SK-N-SH treated with all-trans-retinoic acid at 6 μM for 48 hours (cell line): ENCODE data around the gene RPS5.
"Not testable (repeated sequence)": the region's sequence is repeated elsewhere in the genome, so short reads cannot be mapped to it uniquely, and the experiment has no call there.

Source experiments
- ATAC-seq: fragments of 200-7000 bp; cut with Tn5 transposase; 3 replicates; pipeline ENCODE4 v1.9.1; 2020; ENCODE audit warnings: mild to moderate bottlenecking, moderate library complexity
- ARNTL ChIP-seq: fragments of 450-650 bp; formaldehyde crosslinking; IDR thresholded peaks from 2 replicates; pipeline ENCODE4 v1.5.0; 2020; ENCODE audit warnings: low read depth, mild to moderate bottlenecking, moderate library complexity, borderline replicate concordance
- BACH2 ChIP-seq: fragments of 250-450 bp; sonication (Bioruptor Pico); IDR thresholded peaks from 2 replicates; pipeline ENCODE4 v1.9.0; 2021; ENCODE audit warnings: mild to moderate bottlenecking, borderline replicate concordance
- ESRRG ChIP-seq: fragments of 250-450 bp; sonication (Bioruptor Pico); IDR thresholded peaks from 2 replicates; pipeline ENCODE4 v1.6.1; 2021; ENCODE audit warnings: mild to moderate bottlenecking
- ISL1 ChIP-seq: fragments of 250-450 bp; sonication (Bioruptor Pico); IDR thresholded peaks from 2 replicates; pipeline ENCODE4 v2.1.2; 2022; ENCODE audit warnings: mild to moderate bottlenecking, moderate library complexity
- OSR1 ChIP-seq: fragments of 250-450 bp; sonication (Bioruptor Pico); IDR thresholded peaks from 2 replicates; pipeline ENCODE4 v1.8.0; 2022; ENCODE audit warnings: moderate library complexity, mild to moderate bottlenecking, inconsistent platforms
- PATZ1 ChIP-seq: fragments of 250-450 bp; sonication (Bioruptor Pico); IDR thresholded peaks from 2 replicates; pipeline ENCODE4 v1.8.0; 2020; ENCODE audit warnings: mild to moderate bottlenecking, moderate library complexity, borderline replicate concordance
- TCF4 ChIP-seq: fragments of 250-450 bp; sonication (Bioruptor Pico); IDR thresholded peaks from 2 replicates; pipeline ENCODE4 v1.8.0; 2021; ENCODE audit warnings: mild to moderate bottlenecking, moderate library complexity, borderline replicate concordance
- TOX ChIP-seq: fragments of 250-450 bp; sonication (Bioruptor Pico); IDR thresholded peaks from 2 replicates; pipeline ENCODE4 v1.8.0; 2021; ENCODE audit warnings: mild to moderate bottlenecking, moderate library complexity, borderline replicate concordance
- TSHZ2 ChIP-seq: fragments of 250-450 bp; sonication (Bioruptor Pico); IDR thresholded peaks from 2 replicates; pipeline ENCODE4 v1.5.0; 2020; ENCODE audit warnings: mild to moderate bottlenecking, moderate library complexity
- ZC3H10 ChIP-seq: fragments of 250-450 bp; sonication (Bioruptor Pico); IDR thresholded peaks from 2 replicates; pipeline ENCODE4 v1.5.1; 2021; ENCODE audit warnings: mild to moderate bottlenecking, moderate library complexity
- ZFP3 ChIP-seq: fragments of 250-450 bp; sonication (Bioruptor Pico); IDR thresholded peaks from 2 replicates; pipeline ENCODE4 v1.5.0; 2020; ENCODE audit warnings: mild to moderate bottlenecking, moderate library complexity
- TF ChIP-seq, protein P1 (sequence below): fragments of 250-450 bp; sonication (Bioruptor Pico); IDR thresholded peaks from 2 replicates; pipeline ENCODE4 v1.5.1; 2020; ENCODE audit warnings: low read depth, mild to moderate bottlenecking, moderate library complexity

The RPS5 gene

DNA sequence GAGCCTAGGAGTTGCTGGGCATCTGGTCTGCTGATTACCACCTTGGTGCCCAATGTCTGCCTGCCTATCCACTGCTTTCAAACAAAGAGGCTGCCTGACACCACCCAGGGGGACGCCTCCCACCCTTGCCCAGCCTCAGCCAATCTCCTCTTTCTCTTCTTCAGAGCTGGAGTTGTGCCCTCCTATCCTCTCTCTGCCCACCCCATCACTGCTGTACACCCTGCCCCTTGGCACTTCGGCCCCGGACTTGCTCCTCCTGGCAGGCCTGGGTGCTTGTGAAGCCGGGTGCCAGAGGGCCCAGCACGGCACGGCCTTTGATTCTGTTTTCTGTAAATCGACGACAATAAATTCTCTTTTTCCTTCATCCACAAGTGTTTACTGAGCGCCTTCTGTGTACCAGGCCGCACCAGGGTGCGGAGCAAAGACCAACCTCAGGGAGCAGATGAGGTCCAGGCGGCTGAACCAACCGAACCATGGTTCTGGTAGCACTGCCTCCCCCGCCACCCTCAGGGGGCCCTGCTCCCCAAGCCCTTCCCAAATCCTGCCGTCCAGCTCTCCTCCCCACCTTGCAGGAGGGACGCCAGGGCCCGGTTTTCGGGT lies 13.3 kb downstream of the RPS5 start (continued):
- no peak for TF ChIP-seq TSHZ2 (CRISPR knock-in tag)
- TF ChIP-seq TOX (CRISPR knock-in tag): no peak
- no peak for TF ChIP-seq ISL1 (CRISPR knock-in tag)

DNA sequence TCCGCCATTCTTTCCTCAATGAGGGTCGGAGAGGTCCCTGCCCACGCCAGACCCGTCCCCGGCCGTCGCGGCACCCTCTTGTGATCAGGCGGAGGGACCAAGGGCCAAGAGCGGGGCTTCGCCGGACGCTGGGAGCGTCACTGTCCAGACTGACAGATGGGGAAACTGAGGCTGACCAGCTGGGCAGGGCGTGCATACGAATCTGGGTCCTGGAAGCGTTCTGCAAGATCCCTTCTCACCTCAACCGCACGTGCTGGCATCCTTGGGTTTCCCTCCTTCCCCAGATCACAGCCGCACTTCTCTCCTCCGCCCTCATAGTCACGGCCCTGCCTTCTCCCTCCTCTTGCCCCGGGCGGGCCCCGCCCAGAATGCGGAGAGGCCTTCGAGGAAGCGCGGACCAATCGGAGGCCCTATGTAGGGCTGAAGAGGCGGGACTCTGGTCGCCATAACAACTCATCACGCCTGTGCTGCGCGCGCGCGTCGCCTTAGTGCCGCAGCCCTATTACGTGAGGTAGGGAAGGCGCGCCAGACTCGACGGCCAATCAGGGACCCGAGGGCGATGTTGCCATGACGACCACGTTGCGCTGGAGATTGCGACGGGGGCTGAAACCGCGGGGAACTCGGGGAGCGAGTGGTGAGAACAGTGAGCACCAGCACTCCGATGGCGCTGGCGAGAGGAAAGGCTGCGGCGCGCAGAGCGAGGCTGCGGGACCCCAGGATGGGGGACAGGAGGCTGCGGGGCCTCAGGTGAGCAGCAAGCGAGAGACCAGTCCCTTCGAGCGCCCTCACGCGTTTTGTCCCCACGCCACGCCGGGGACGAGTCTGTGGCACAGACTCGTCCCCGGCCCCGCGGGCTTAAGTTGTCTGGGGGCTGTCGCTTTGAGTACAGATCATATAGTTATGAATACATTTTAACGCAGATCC lies 14.1 kb downstream of the RPS5 start:
- peak; percentile 96 for ATAC-seq
- TF ChIP-seq ISL1 (CRISPR knock-in tag) (no peak), ZC3H10 (CRISPR knock-in tag) (no peak)

- TF ChIP-seq ESRRG (CRISPR knock-in tag) (no peak), TSHZ2 (CRISPR knock-in tag) (no peak), ARNTL (CRISPR knock-in tag) (no peak), ISL1 (CRISPR knock-in tag) (no peak), TOX (CRISPR knock-in tag) (no peak), TCF4 (CRISPR knock-in tag) (no peak), ZFP3 (CRISPR knock-in tag) (no peak), OSR1 (CRISPR knock-in tag) (no peak), BACH2 (CRISPR knock-in tag) (no peak), PATZ1 (no peak)
- TF ChIP-seq, protein P1, sequence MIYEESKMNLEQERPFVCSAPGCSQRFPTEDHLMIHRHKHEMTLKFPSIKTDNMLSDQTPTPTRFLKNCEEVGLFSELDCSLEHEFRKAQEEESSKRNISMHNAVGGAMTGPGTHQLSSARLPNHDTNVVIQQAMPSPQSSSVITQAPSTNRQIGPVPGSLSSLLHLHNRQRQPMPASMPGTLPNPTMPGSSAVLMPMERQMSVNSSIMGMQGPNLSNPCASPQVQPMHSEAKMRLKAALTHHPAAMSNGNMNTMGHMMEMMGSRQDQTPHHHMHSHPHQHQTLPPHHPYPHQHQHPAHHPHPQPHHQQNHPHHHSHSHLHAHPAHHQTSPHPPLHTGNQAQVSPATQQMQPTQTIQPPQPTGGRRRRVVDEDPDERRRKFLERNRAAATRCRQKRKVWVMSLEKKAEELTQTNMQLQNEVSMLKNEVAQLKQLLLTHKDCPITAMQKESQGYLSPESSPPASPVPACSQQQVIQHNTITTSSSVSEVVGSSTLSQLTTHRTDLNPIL (CRISPR knock-in tag): no peak
- ATAC-seq: no peak
Observed at GRCh38 chr19:58401840-58402421, 14.9 kb downstream of the RPS5 start.

DNA sequence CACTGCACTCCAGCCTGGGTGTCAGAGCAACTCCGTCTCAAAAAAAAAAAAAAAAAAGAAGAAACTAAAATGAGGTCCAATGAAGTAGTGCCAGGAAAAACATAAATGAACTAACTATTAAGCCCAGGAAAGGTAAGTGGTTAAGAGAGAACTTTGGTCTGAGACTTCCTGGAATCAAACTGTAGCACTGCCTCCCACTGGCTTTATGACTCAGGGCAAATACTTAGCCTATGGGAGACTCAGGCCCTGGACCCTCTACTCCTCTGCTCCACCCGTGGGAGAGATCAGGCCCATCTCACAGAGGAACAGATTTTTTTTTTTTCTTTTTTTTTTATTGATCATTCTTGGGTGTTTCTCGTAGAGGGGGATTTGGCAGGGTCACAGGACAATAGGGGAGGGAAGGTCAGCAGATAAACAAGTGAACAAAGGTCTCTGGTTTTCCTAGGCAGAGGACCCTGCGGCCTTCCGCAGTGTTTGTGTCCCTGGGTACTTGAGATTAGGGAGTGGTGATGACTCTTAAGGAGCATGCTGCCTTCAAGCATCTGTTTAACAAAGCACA lies 16.9 kb downstream of the RPS5 start:
- ATAC-seq: not testable (repeated sequence)
